Bronchial epithelial cell (primary cell): ENCODE data around the gene DCLK3. TPM values are rescaled to one million over a fixed set of nuclear protein-coding genes. Genes with fewer than 3 reads are reported as not detected.

Source experiments
- DNase-seq: peaks from one replicate; pipeline ENCODE4 v3.0.0-alpha.2; 2010; ENCODE audit warnings: low read depth
- FAIRE-seq: peaks from 2 replicates; lab custom pipeline; 2011; peaks lifted over from hg19 to GRCh38; lab: Jason Lieb, UNC
- H3K27me3 ChIP-seq: 2 replicates; pipeline ENCODE4 v1.5.1; 2011; ENCODE audit warnings: low read length; ENCODE audit not compliant: control insufficient read depth, insufficient read depth
- H3K36me3 ChIP-seq: 2 replicates; pipeline ENCODE4 v1.5.1; 2011; ENCODE audit warnings: low read length; ENCODE audit not compliant: control insufficient read depth, insufficient read depth
- H3K4me3 ChIP-seq: 2 replicates; pipeline ENCODE4 v1.5.1; 2011; ENCODE audit warnings: mild to moderate bottlenecking, low read depth, low read length, control low read depth
- total RNA-seq: library from RNA; depleted of rRNA; stranded (reverse); fragments of >200 nt; gene quantifications from 2 replicates; pipeline ENCODE4 v1.2.1, GENCODE V29; 2014
- TF ChIP-seq, protein P1 (sequence below): IDR thresholded peaks from 2 replicates; pipeline ENCODE4 v1.5.1; 2011; ENCODE audit warnings: mild to moderate bottlenecking, moderate library complexity, low read length, control low read depth, inconsistent platforms; ENCODE audit not compliant: insufficient read depth, severe bottlenecking

DCLK3 gene
- total RNA-seq, 1 donor from 2014 or later, result not detected

DNA sequence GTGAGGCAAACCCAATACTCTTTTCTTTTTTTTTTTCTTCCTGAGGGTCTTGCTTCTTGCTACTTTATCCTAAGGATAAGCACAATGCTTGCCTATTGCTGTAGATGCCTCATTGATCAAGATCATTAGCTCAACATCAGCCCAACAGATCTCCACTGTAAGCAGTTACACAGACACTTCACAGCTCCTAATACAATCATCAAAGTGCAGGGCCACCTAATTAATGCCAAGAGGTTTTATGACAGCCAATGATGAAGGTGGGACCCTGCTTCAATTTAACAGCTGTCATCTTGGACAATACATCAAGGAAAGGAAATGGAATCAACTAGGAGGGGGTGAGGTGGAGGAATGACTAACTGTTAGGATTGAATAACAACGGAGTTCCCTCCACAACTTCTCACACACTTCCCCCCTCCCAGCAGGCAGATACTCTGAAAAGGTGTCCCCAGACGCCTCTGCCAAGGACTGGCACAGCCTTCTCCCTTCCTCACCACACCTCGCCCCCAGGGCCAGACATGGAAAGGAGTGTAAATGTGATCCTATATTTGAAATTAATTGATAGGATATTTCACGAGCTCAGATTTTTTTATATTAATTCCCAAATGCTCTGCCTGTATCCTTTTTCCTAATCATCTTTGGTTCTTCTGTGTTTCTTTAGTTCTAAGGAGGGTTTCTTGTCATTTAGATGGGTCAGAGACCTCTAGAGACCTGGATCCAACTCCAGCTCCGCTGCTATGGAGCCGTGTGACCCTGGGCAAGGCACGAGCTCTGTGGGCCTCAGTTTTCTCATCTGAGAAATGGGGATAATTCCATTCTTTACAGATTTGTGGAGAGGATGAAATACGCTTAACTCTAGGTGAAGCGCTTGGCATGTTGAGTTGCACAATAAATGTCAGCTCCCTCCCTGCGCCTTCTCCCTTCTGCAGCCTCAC is 1.2 kb downstream of the DCLK3 start:
- Histone ChIP-seq H3K4me3 (no peak overlapping the region), H3K27me3 (peaks cover 25% of the 10 kb centered on the region), H3K36me3 (no peaks in the 10 kb centered on the region)
- FAIRE-seq (no peak), DNase-seq (peak; percentile 3)
- TF ChIP-seq, protein P1, sequence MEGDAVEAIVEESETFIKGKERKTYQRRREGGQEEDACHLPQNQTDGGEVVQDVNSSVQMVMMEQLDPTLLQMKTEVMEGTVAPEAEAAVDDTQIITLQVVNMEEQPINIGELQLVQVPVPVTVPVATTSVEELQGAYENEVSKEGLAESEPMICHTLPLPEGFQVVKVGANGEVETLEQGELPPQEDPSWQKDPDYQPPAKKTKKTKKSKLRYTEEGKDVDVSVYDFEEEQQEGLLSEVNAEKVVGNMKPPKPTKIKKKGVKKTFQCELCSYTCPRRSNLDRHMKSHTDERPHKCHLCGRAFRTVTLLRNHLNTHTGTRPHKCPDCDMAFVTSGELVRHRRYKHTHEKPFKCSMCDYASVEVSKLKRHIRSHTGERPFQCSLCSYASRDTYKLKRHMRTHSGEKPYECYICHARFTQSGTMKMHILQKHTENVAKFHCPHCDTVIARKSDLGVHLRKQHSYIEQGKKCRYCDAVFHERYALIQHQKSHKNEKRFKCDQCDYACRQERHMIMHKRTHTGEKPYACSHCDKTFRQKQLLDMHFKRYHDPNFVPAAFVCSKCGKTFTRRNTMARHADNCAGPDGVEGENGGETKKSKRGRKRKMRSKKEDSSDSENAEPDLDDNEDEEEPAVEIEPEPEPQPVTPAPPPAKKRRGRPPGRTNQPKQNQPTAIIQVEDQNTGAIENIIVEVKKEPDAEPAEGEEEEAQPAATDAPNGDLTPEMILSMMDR, result no peak

DNA sequence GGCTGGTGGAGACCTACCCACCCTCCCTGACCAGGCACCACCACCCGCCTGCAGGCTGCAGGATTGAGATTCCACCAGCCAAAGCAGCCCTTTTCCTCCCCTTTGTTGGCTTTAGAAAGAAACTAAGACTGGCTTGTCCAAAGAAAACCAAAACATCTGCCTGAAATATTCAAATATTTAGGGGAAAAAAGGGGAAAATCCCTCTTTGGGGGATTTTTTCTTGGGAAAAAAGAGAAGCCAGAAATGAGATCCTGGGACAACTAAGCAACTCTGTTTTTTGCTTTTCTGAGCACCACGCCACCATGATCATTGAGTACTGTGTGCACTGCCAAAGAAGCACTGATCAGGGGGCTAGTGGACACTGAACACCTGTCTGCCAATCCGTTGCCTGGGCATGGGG is 2.6 kb downstream of the DCLK3 start:
- FAIRE-seq, result no peak
- no peak overlapping the region for H3K4me3 ChIP-seq
- DNase-seq, result no peak
- TF ChIP-seq, protein P1, result no peak
- H3K27me3 ChIP-seq, result peaks cover 25% of the 10 kb centered on the region
- no peaks in the 10 kb centered on the region for H3K36me3 ChIP-seq

DNA sequence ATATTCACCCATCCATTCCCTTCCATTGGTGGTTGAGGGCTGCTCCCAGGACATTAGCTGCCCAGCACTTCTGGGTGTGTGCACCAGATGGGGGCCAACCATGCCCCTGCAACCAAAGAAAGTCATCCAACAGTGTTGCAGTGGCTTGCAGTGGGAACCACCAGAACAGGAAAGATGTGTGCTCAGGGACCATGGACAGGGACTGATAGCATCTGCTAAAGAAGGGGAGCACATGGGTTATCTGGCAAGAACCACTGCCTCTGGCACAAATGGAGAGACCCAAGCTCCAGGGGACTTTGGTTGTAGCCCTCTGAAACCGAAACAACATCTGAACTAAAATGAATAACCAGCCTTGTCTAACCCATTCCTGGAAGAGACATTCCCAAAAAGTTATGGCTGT is 8.1 kb downstream of the DCLK3 start:
- FAIRE-seq (no peak), DNase-seq (no peak)
- Histone ChIP-seq H3K4me3 (no peak overlapping the region), H3K36me3 (no peaks in the 10 kb centered on the region), H3K27me3 (no peaks in the 10 kb centered on the region)
- TF ChIP-seq, protein P1, result no peak

DNA sequence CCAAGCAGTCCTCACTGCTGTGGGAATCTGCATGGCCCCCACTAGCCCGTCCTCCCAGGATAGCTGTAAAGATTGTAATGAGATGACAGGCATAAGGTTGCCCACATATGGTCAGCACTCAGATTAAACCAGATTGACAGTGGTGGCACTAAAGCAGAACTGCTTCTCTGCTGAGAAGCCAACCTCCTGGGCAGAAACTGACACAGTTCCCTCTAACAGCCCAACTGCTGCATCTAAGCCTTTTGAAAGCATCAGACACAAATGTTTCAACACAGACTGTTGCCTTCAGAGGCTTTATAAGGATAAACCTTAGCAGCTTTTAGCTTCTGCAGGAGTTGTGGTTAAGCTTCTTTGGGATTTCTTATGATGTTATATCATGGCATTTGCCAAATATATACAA is 13.0 kb downstream of the DCLK3 start:
- TF ChIP-seq, protein P1, result no peak
- no peaks in the 10 kb centered on the region for H3K36me3 ChIP-seq
- H3K4me3 ChIP-seq, result no peak overlapping the region
- DNase-seq, result no peak
- no peak for FAIRE-seq
- H3K27me3 ChIP-seq, result no peaks in the 10 kb centered on the region

DNA sequence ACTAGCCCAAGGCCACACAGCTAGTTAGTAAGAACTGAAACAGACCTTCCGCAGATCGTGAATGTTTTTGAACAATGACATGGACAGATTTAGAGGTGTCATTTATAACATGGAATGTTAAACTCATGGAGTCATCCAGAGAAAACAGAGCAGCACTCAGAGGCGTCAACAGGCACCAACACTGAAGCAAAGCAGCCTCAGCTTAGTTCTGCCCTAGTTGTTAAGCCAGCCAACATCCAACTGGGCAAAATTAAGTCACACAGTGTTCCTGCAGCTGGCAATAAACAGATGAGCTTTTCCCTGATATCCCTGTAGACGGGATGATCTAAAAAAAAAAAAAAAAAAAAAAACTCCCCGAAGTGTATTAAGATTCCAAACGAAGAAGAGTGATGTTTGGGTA is 13.6 kb downstream of the DCLK3 start:
- TF ChIP-seq, protein P1, result no peak
- no peaks in the 10 kb centered on the region for H3K36me3 ChIP-seq
- FAIRE-seq, result peak; percentile 58
- no peaks in the 10 kb centered on the region for H3K27me3 ChIP-seq
- H3K4me3 ChIP-seq, result no peak overlapping the region
- DNase-seq, result no peak
